Activated CD8-positive, alpha-beta T cell treated with anti-CD3 and anti-CD28 coated beads for 36 hours (primary cell): Measurements from ENCODE around the gene GIMAP8. TPM values are rescaled to one million over a fixed set of nuclear protein-coding genes. Genes with fewer than 3 reads are reported as not detected.
A peak's percentile ranks its signal among the peaks of the same experiment; 100 is the strongest.

Experiments
- ATAC-seq: fragments of 200-7000 bp; cut with Tn5 transposase; one replicate; pipeline ENCODE4 v1.10.0; 2021; ENCODE audit warnings: mild to moderate bottlenecking, moderate library complexity
- CTCF ChIA-PET: fragments of 350-600 bp; sonication (Branson Sonifier 250); formaldehyde crosslinking; loops from one replicate; lab custom pipeline; 2021; ENCODE audit warnings: antibody characterized with exemption; lab: Charles Lee
- POLR2A ChIA-PET: fragments of 350-600 bp; sonication (Branson Sonifier 250); formaldehyde crosslinking; loops from one replicate; lab custom pipeline; 2021; ENCODE audit warnings: antibody characterized with exemption; lab: Charles Lee
- DNase-seq: peaks from one replicate; pipeline ENCODE4 v3.0.0-alpha.2; 2020
- H3K27ac Mint-ChIP-seq: one replicate; pipeline ENCODE4 v1.8.0; 2021; ENCODE audit warnings: mild to moderate bottlenecking, mixed read lengths
- H3K27me3 Mint-ChIP-seq: one replicate; pipeline ENCODE4 v1.8.0; 2021; ENCODE audit warnings: mixed read lengths
- H3K36me3 Mint-ChIP-seq: one replicate; pipeline ENCODE4 v1.8.0; 2021; ENCODE audit warnings: low read depth, mixed read lengths
- H3K4me1 Mint-ChIP-seq: one replicate; pipeline ENCODE4 v1.8.0; 2021; ENCODE audit warnings: low read depth, mixed read lengths
- H3K4me3 Mint-ChIP-seq: one replicate; pipeline ENCODE4 v1.8.0; 2021; ENCODE audit warnings: mild to moderate bottlenecking, moderate library complexity, mixed read lengths
- H3K9me3 Mint-ChIP-seq: one replicate; pipeline ENCODE4 v1.8.0; 2021; ENCODE audit warnings: mixed read lengths
- intact Hi-C: fragments of 100-400 bp; cut with micrococcal nuclease; formaldehyde crosslinking; loops from one replicate; pipeline ENCODE4 v1.10.0; 2022
- total RNA-seq, 2 experiments: library from RNA; stranded (reverse); gene quantifications; one replicate each; pipeline ENCODE4 v1.2.3, GENCODE V29; 2021
- TF ChIP-seq, protein P1 (sequence below): fragments of 200-600 bp; IDR thresholded peaks from one replicate; pipeline ENCODE4 v1.8.0; 2022; ENCODE audit warnings: antibody characterized with exemption, mild to moderate bottlenecking

The GIMAP8 gene
- total RNA-seq, 2 experiments from 2014 or later = 8.6 to 8.7 TPM

GRCh38 chr7:150408393-150409299 lies 41.8 kb upstream of the GIMAP8 start:
- no peak overlapping the region for H3K4me3 Mint-ChIP-seq
- H3K27me3 Mint-ChIP-seq = no peaks in the 10 kb centered on the region
- intact Hi-C loops = loop anchor here (5.0 kb wide), 1 partner anchor 51 kb away; no protein-coding TSS in a partner anchor
- H3K36me3 Mint-ChIP-seq = peaks cover 8% of the 10 kb centered on the region
- peaks cover 31% of the 10 kb centered on the region for H3K4me1 Mint-ChIP-seq
- ChIA-PET CTCF (interaction anchor here (1.2 to 1.7 kb wide), 2 partner anchors 13 to 30 kb away, joined by 4 read pairs; no protein-coding TSS in a partner anchor), POLR2A (interaction anchor here (1.2 kb wide), 1 partner anchor 40 kb away, joined by 4 read pairs; the partner anchor contains the start of gene REPIN1)
- DNase-seq (no peak), ATAC-seq (no peak)
- H3K9me3 Mint-ChIP-seq = no peaks in the 10 kb centered on the region
- TF ChIP-seq, protein P1, sequence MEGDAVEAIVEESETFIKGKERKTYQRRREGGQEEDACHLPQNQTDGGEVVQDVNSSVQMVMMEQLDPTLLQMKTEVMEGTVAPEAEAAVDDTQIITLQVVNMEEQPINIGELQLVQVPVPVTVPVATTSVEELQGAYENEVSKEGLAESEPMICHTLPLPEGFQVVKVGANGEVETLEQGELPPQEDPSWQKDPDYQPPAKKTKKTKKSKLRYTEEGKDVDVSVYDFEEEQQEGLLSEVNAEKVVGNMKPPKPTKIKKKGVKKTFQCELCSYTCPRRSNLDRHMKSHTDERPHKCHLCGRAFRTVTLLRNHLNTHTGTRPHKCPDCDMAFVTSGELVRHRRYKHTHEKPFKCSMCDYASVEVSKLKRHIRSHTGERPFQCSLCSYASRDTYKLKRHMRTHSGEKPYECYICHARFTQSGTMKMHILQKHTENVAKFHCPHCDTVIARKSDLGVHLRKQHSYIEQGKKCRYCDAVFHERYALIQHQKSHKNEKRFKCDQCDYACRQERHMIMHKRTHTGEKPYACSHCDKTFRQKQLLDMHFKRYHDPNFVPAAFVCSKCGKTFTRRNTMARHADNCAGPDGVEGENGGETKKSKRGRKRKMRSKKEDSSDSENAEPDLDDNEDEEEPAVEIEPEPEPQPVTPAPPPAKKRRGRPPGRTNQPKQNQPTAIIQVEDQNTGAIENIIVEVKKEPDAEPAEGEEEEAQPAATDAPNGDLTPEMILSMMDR = no peak
- H3K27ac Mint-ChIP-seq = peak overlapping the region; percentile 68

DNA sequence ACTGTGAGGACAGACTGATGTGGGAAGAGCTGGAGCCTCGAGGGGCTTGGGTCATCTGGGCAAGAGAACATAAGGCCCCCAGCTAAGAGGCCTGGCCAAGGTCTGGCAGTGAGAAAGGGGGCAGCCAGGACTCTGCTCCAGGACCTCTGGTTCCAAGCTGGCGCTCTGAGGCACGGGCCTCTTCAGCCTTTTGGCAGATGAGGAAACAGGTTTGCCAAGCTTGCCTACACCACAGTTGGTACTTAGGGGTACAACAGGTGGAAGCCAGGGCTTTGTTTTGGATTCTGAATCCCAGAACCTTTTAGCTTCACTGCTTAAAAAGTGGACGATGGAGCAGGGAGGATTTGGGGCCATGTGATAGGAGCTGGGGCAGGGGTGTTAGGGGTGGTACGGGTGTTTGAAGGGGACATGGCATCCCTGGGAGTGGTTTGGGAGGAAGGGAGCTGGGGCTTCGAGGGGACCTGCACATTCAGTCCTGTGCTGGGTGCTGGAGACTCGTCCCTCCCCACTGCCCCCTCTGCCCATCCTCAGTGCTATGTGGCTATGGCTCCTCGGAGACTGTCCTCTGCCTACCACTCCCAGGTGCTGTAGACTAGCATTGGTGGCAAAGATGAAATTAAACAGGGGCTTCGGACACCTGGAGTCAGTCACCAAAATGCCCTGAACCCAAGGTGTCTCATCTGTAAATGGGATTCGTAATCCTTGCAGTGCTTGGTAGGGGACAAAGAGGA lies 41.0 kb upstream of the GIMAP8 start:
- intact Hi-C loops = loop anchor here (5.0 kb wide), 1 partner anchor 52 kb away; no protein-coding TSS in a partner anchor

GRCh38 chr7:150410131-150410530 lies 40.3 kb upstream of the GIMAP8 start:
- DNase-seq (no peak), ATAC-seq (no peak)
- peaks cover 8% of the 10 kb centered on the region for H3K36me3 Mint-ChIP-seq
- intact Hi-C loops = no loop called here
- H3K27me3 Mint-ChIP-seq = no peaks in the 10 kb centered on the region
- peaks cover 23% of the 10 kb centered on the region for H3K4me1 Mint-ChIP-seq
- no peaks in the 10 kb centered on the region for H3K9me3 Mint-ChIP-seq
- TF ChIP-seq, protein P1 = no peak
- no peak overlapping the region for H3K4me3 Mint-ChIP-seq
- CTCF ChIA-PET = interaction anchor here (1.7 kb wide), 1 partner anchor 12 kb away, joined by 4 read pairs; no protein-coding TSS in a partner anchor
- POLR2A ChIA-PET = no interaction called here
- no peak overlapping the region for H3K27ac Mint-ChIP-seq

More for the DNA sequence above, 41.0 kb upstream of the GIMAP8 start:
- H3K27me3 Mint-ChIP-seq = no peaks in the 10 kb centered on the region
- H3K36me3 Mint-ChIP-seq = peaks cover 8% of the 10 kb centered on the region
- peaks cover 25% of the 10 kb centered on the region for H3K4me1 Mint-ChIP-seq
- no peak for ATAC-seq
- DNase-seq = no peak
- H3K4me3 Mint-ChIP-seq = no peak overlapping the region
- ChIA-PET CTCF (interaction anchor here (1.7 kb wide), 1 partner anchor 12 kb away, joined by 4 read pairs; no protein-coding TSS in a partner anchor), POLR2A (no interaction called here)
- H3K27ac Mint-ChIP-seq = no peak overlapping the region
- H3K9me3 Mint-ChIP-seq = no peaks in the 10 kb centered on the region
- TF ChIP-seq, protein P1 = no peak

- ChIA-PET CTCF (no interaction called here), POLR2A (interaction anchor here (0.7 kb wide), 1 partner anchor 97 kb away, joined by 5 read pairs; no protein-coding TSS in a partner anchor)
- Mint-ChIP-seq H3K27me3 (no peaks in the 10 kb centered on the region), H3K4me1 (peaks cover 20% of the 10 kb centered on the region), H3K9me3 (no peaks in the 10 kb centered on the region), H3K27ac (no peak overlapping the region), H3K4me3 (no peak overlapping the region), H3K36me3 (peaks cover 8% of the 10 kb centered on the region)
- intact Hi-C loops = no loop called here
- ATAC-seq (no peak), DNase-seq (no peak)
- TF ChIP-seq, protein P1 = no peak
Measured at GRCh38 chr7:150410680-150411346, 39.6 kb upstream of the GIMAP8 start.
